ENCODE measurements around the gene GPRC5B.

DNA sequence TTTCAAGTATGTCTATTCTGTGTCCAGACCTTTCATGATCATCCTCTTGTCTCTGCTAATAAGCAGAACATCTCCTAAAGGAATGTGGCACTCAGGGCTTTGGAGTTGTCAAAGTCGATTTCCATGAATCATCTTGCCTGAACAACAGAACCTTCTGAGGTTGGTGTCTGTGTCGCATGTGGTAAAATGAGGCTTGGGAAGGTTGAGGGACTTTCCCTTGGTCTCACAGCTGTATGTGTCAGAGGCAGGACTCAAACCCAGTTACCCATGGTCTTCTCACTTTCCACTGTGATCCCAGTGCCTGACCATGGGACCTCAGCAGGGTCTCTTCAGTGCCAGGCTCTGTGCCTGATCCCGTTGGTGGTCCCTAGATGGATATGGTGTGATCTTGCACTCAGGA lies 4.2 kb upstream of the GPRC5B start:
- TF ChIP-seq, protein P1, sequence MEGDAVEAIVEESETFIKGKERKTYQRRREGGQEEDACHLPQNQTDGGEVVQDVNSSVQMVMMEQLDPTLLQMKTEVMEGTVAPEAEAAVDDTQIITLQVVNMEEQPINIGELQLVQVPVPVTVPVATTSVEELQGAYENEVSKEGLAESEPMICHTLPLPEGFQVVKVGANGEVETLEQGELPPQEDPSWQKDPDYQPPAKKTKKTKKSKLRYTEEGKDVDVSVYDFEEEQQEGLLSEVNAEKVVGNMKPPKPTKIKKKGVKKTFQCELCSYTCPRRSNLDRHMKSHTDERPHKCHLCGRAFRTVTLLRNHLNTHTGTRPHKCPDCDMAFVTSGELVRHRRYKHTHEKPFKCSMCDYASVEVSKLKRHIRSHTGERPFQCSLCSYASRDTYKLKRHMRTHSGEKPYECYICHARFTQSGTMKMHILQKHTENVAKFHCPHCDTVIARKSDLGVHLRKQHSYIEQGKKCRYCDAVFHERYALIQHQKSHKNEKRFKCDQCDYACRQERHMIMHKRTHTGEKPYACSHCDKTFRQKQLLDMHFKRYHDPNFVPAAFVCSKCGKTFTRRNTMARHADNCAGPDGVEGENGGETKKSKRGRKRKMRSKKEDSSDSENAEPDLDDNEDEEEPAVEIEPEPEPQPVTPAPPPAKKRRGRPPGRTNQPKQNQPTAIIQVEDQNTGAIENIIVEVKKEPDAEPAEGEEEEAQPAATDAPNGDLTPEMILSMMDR (conservative IDR thresholded peaks at IDR 0.05), result no peak
- no peak for TF ChIP-seq EZH2 (IDR thresholded peaks at IDR 0.05; ENCODE audit: low read depth)

Data from PC-9 (cell line).